8988T (cell line): ENCODE results near the gene SRF.
"Not testable (repeated sequence)": the region's sequence is repeated elsewhere in the genome, so short reads cannot be mapped to it uniquely, and the experiment has no call there.

Experiments
- DNase-seq: peaks from one replicate; pipeline ENCODE4 v3.0.0; 2011

Gene SRF

GRCh38 chr6:43170931-43171706 is at the start of gene SRF:
SRF (plus strand) TSS chr6:43171269; CDS start chr6:43171657, 388 bp downstream.
- peak; percentile 94 for DNase-seq

- no peak for DNase-seq
Observed at GRCh38 chr6:43122146-43122545, 48.9 kb upstream of the SRF start.

- DNase-seq = no peak
Observed at GRCh38 chr6:43123461-43124314, 47.4 kb upstream of the SRF start.

GRCh38 chr6:43124481-43124880 is 46.6 kb upstream of the SRF start:
- DNase-seq = no peak

- DNase-seq = no peak
Observed at GRCh38 chr6:43125119-43125518, 46.0 kb upstream of the SRF start.

- no peak for DNase-seq
Observed at GRCh38 chr6:43125555-43125954, 45.5 kb upstream of the SRF start.

GRCh38 chr6:43127180-43127579 is 43.9 kb upstream of the SRF start:
- DNase-seq = no peak

GRCh38 chr6:43127877-43128276 is 43.2 kb upstream of the SRF start:
- DNase-seq = no peak

GRCh38 chr6:43128926-43129325 is 42.1 kb upstream of the SRF start:
- DNase-seq = no peak

- DNase-seq = peak; percentile 78
Observed at GRCh38 chr6:43129434-43130194, 41.5 kb upstream of the SRF start.

- DNase-seq = no peak
Observed at GRCh38 chr6:43130429-43130828, 40.6 kb upstream of the SRF start.

- not testable (repeated sequence) for DNase-seq
Observed at GRCh38 chr6:43131379-43131778, 39.7 kb upstream of the SRF start.

GRCh38 chr6:43138267-43138666 is 32.8 kb upstream of the SRF start:
- DNase-seq = no peak

GRCh38 chr6:43139973-43140372 is 31.1 kb upstream of the SRF start:
- not testable (repeated sequence) for DNase-seq

GRCh38 chr6:43141644-43142043 is 29.4 kb upstream of the SRF start:
- no peak for DNase-seq

GRCh38 chr6:43142101-43142500 is 29.0 kb upstream of the SRF start:
- DNase-seq = no peak

- DNase-seq = peak; percentile 98
Observed at GRCh38 chr6:43143235-43144128, 27.6 kb upstream of the SRF start.

- no peak for DNase-seq
Observed at GRCh38 chr6:43144879-43145278, 26.2 kb upstream of the SRF start.

- DNase-seq = no peak
Observed at GRCh38 chr6:43146261-43146660, 24.8 kb upstream of the SRF start.

- no peak for DNase-seq
Observed at GRCh38 chr6:43146709-43147688, 24.1 kb upstream of the SRF start.
